HG03025 (cell line): ENCODE data around the gene PRR33.
"Not testable (repeated sequence)": the region's sequence is repeated elsewhere in the genome, so short reads cannot be mapped to it uniquely, and the experiment has no call there.

Source experiments
- ATAC-seq: cut with Tn5 transposase; IDR thresholded peaks from one replicate; pipeline ENCODE4 v1.9.1; 2021; ENCODE audit warnings: mild to moderate bottlenecking, moderate library complexity; ENCODE audit not compliant: unreplicated experiment, low FRiP score

PRR33 gene

GRCh38 chr11:1878137-1879031, 13.3 kb downstream of the PRR33 start:
- no peak for ATAC-seq

GRCh38 chr11:1877211-1878136, 14.2 kb downstream of the PRR33 start:
- ATAC-seq, result no peak

- ATAC-seq, result no peak
Observed at GRCh38 chr11:1876361-1877063, 15.2 kb downstream of the PRR33 start.

GRCh38 chr11:1875851-1876301, 15.8 kb downstream of the PRR33 start:
- ATAC-seq, result not testable (repeated sequence)

GRCh38 chr11:1875093-1875850, 16.4 kb downstream of the PRR33 start:
- no peak for ATAC-seq

- ATAC-seq, result not testable (repeated sequence)
Observed at GRCh38 chr11:1874441-1875092, 17.1 kb downstream of the PRR33 start.

GRCh38 chr11:1873813-1874150, 17.9 kb downstream of the PRR33 start:
- ATAC-seq, result not testable (repeated sequence)

- ATAC-seq, result no peak
Observed at GRCh38 chr11:1873048-1873812, 18.5 kb downstream of the PRR33 start.

- no peak for ATAC-seq
Observed at GRCh38 chr11:1872267-1872985, 19.3 kb downstream of the PRR33 start.

GRCh38 chr11:1871531-1871930, 20.2 kb downstream of the PRR33 start:
- no peak for ATAC-seq

- no peak for ATAC-seq
Observed at GRCh38 chr11:1870721-1871466, 20.8 kb downstream of the PRR33 start.

GRCh38 chr11:1870326-1870696, 21.4 kb downstream of the PRR33 start:
- ATAC-seq, result no peak

GRCh38 chr11:1869427-1870325, 22.0 kb downstream of the PRR33 start:
- no peak for ATAC-seq

- ATAC-seq, result no peak
Observed at GRCh38 chr11:1868636-1869291, 22.9 kb downstream of the PRR33 start.

- ATAC-seq, result no peak
Observed at GRCh38 chr11:1868056-1868635, 23.5 kb downstream of the PRR33 start.

- ATAC-seq, result no peak
Observed at GRCh38 chr11:1867381-1867780, 24.3 kb downstream of the PRR33 start.
